HEK293 (cell line): Measurements from ENCODE around the gene TMC6.
A peak's percentile ranks its signal among the peaks of the same experiment; 100 is the strongest.

Experiments used
- CTCF ChIA-PET: fragments of 350-600 bp; formaldehyde crosslinking; extraction: SDS; loops from one replicate; lab custom pipeline; 2021; ENCODE audit warnings: antibody characterized with exemption; lab: Yijun Ruan, JAX
- POLR2A ChIA-PET: fragments of 300-600 bp; formaldehyde crosslinking; extraction: SDS; loops from one replicate; lab custom pipeline; 2020; ENCODE audit warnings: antibody characterized with exemption, inconsistent platforms; lab: Yijun Ruan, JAX
- H3K27ac ChIP-seq: fragments of 200-500 bp; sonication (Bioruptor generic); 2 replicates; pipeline ENCODE4 v1.5.1; 2014; ENCODE audit warnings: low read depth, low read length, control low read depth, inconsistent platforms; ENCODE audit errors: extremely low read depth
- H3K36me3 ChIP-seq, 2 experiments: fragments of 200-500 bp in 1 of 2; sonication (Bioruptor generic) in 1 of 2; 1 replicate in 1 of 2; 2 replicates in 1 of 2; pipeline ENCODE4 v1.5.1; 2014 to 2017; ENCODE audit warnings: inconsistent platforms in 2 of 2, low read length in 2 of 2; ENCODE audit not compliant: control insufficient read depth in 2 of 2, insufficient read depth in 1 of 2
- H3K4me1 ChIP-seq: fragments of 200-500 bp; sonication (Bioruptor generic); 2 replicates; pipeline ENCODE4 v1.5.1; 2014; ENCODE audit warnings: mild to moderate bottlenecking, low read length, inconsistent platforms; ENCODE audit not compliant: control insufficient read depth, insufficient read depth
- H3K4me3 ChIP-seq: 2 replicates; pipeline ENCODE4 v1.5.1; 2011; ENCODE audit warnings: low read depth, mild to moderate bottlenecking, control low read depth, low read length, moderate library complexity
- H3K9me3 ChIP-seq: fragments of 200-500 bp; sonication (Bioruptor generic); 2 replicates; pipeline ENCODE4 v1.5.1; 2014; ENCODE audit warnings: low read depth, low read length, inconsistent platforms; ENCODE audit not compliant: control insufficient read depth, insufficient read depth
- BCL11B ChIP-seq: fragments of 450-650 bp; formaldehyde crosslinking; IDR thresholded peaks from 2 replicates; pipeline ENCODE4 v1.5.1; 2016; ENCODE audit warnings: low read depth, missing biosample characterization, missing genetic modification characterization
- MEIS1 ChIP-seq: sonication (generic); formaldehyde crosslinking; IDR thresholded peaks from 2 replicates; pipeline ENCODE4 v1.8.1; 2022; ENCODE audit warnings: missing genetic modification reagents, mild to moderate bottlenecking, borderline replicate concordance
- SCRT1 ChIP-seq: fragments of 450-650 bp; formaldehyde crosslinking; IDR thresholded peaks from 2 replicates; pipeline ENCODE4 v1.5.1; 2016; ENCODE audit warnings: missing biosample characterization, missing genetic modification characterization, borderline replicate concordance
- SCRT2 ChIP-seq: fragments of 450-650 bp; formaldehyde crosslinking; IDR thresholded peaks from 2 replicates; pipeline ENCODE4 v1.5.1; 2016; ENCODE audit warnings: missing biosample characterization, missing genetic modification characterization
- ZBTB17 ChIP-seq: fragments of 450-650 bp; formaldehyde crosslinking; IDR thresholded peaks from 2 replicates; pipeline ENCODE4 v1.5.1; 2016; ENCODE audit warnings: missing biosample characterization, missing genetic modification characterization
- ZBTB21 ChIP-seq: fragments of 450-650 bp; formaldehyde crosslinking; IDR thresholded peaks from 2 replicates; pipeline ENCODE4 v1.5.1; 2017; ENCODE audit warnings: missing biosample characterization, missing genetic modification characterization
- ZBTB48 ChIP-seq: fragments of 450-650 bp; formaldehyde crosslinking; IDR thresholded peaks from 2 replicates; pipeline ENCODE4 v1.5.1; 2016; ENCODE audit warnings: missing biosample characterization, missing genetic modification characterization
- ZFP69B ChIP-seq: fragments of 450-650 bp; formaldehyde crosslinking; IDR thresholded peaks from 2 replicates; pipeline ENCODE4 v1.5.1; 2016; ENCODE audit warnings: missing biosample characterization, missing genetic modification characterization
- ZNF140 ChIP-seq: fragments of 450-650 bp; formaldehyde crosslinking; IDR thresholded peaks from 2 replicates; pipeline ENCODE4 v1.5.1; 2016; ENCODE audit warnings: missing biosample characterization, missing genetic modification characterization
- ZNF19 ChIP-seq: fragments of 450-650 bp; formaldehyde crosslinking; IDR thresholded peaks from 2 replicates; pipeline ENCODE4; 2016; ENCODE audit warnings: missing biosample characterization, missing genetic modification characterization, low read depth
- ZNF416 ChIP-seq: fragments of 450-650 bp; formaldehyde crosslinking; IDR thresholded peaks from 2 replicates; pipeline ENCODE4 v1.5.1; 2016; ENCODE audit warnings: missing biosample characterization, missing genetic modification characterization
- ZNF596 ChIP-seq: fragments of 450-650 bp; IDR thresholded peaks from 2 replicates; pipeline ENCODE4 v1.5.0; 2018; ENCODE audit warnings: missing biosample characterization, mild to moderate bottlenecking, missing genetic modification characterization, moderate library complexity
- ZNF600 ChIP-seq: fragments of 450-650 bp; formaldehyde crosslinking; IDR thresholded peaks from 2 replicates; pipeline ENCODE4 v1.5.1; 2016; ENCODE audit warnings: missing biosample characterization, missing genetic modification characterization
- ZNF610 ChIP-seq: fragments of 450-650 bp; formaldehyde crosslinking; IDR thresholded peaks from 2 replicates; pipeline ENCODE4 v1.5.1; 2016; ENCODE audit warnings: missing biosample characterization, missing genetic modification characterization, borderline replicate concordance
- ZNF670 ChIP-seq: fragments of 450-650 bp; formaldehyde crosslinking; IDR thresholded peaks from 2 replicates; pipeline ENCODE4 v1.5.1; 2016; ENCODE audit warnings: missing biosample characterization, missing genetic modification characterization, low read depth
- ZNF747 ChIP-seq: fragments of 450-650 bp; formaldehyde crosslinking; IDR thresholded peaks from 2 replicates; pipeline ENCODE4 v1.5.1; 2016; ENCODE audit warnings: missing biosample characterization, missing genetic modification characterization
- ZNF785 ChIP-seq: fragments of 450-650 bp; formaldehyde crosslinking; IDR thresholded peaks from 2 replicates; pipeline ENCODE4 v1.5.1; 2016; ENCODE audit warnings: missing biosample characterization, missing genetic modification characterization
- ZNF792 ChIP-seq: fragments of 450-650 bp; formaldehyde crosslinking; IDR thresholded peaks from 2 replicates; pipeline ENCODE4 v1.5.1; 2016; ENCODE audit warnings: missing biosample characterization, missing genetic modification characterization
- ZNF830 ChIP-seq: fragments of 450-650 bp; IDR thresholded peaks from 2 replicates; pipeline ENCODE4 v1.5.0; 2018; ENCODE audit warnings: missing biosample characterization, missing genetic modification characterization, low read depth, mild to moderate bottlenecking, moderate library complexity
- ZSCAN30 ChIP-seq: fragments of 450-650 bp; IDR thresholded peaks from 2 replicates; pipeline ENCODE4 v1.5.1; 2018; ENCODE audit warnings: missing biosample characterization, mild to moderate bottlenecking, missing genetic modification characterization, moderate library complexity
- TF ChIP-seq, protein P1 (sequence below): fragments of 450-650 bp; formaldehyde crosslinking; IDR thresholded peaks from 2 replicates; pipeline ENCODE4 v1.5.1; 2016; ENCODE audit warnings: missing biosample characterization, missing genetic modification characterization
- TF ChIP-seq, protein P2 (sequence below): sonication (generic); formaldehyde crosslinking; IDR thresholded peaks from 2 replicates; pipeline ENCODE4 v1.8.1; 2022; ENCODE audit warnings: mild to moderate bottlenecking, moderate library complexity, missing genetic modification reagents

Gene TMC6

DNA sequence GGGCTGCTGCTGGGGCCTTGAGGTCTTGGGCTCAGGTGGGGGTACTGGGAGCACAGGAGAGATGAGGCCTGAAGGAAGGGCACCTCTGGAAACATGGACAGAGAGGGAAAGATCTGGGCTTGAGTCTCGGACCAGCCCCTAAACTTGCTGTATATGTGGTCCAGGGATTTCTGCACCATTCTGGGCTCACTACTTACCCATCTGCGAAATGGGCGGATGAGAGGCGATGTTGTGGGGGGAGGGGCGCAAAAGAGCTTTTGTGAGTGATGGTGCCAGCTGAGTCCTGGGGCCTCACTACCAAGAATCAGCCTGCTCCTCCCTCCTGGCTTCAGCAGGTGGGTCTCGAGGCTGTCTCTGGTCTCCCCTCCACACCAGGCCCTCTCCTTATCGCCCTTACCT lies 17.9 kb upstream of the TMC6 start:
- Histone ChIP-seq H3K36me3 (no peaks in the 10 kb centered on the region), H3K4me1 (peaks cover 4% of the 10 kb centered on the region), H3K4me3 (no peak overlapping the region)
- CTCF ChIA-PET, result interaction anchor here (0.6 to 1.1 kb wide), 4 partner anchors 9 to 719 kb away, joined by 3 to 6 read pairs (median 3); no protein-coding TSS in a partner anchor
- POLR2A ChIA-PET, result no interaction called here
- TF ChIP-seq BCL11B (tag by site-specific recombination), result no peak
- no peak for TF ChIP-seq ZNF792 (tag by site-specific recombination)
- TF ChIP-seq ZFP69B (tag by site-specific recombination), result no peak
- TF ChIP-seq ZNF747 (tag by site-specific recombination), result no peak
- no peak for TF ChIP-seq ZNF140 (tag by site-specific recombination)
- TF ChIP-seq ZNF596 (tag by site-specific recombination), result no peak
- TF ChIP-seq, protein P1, sequence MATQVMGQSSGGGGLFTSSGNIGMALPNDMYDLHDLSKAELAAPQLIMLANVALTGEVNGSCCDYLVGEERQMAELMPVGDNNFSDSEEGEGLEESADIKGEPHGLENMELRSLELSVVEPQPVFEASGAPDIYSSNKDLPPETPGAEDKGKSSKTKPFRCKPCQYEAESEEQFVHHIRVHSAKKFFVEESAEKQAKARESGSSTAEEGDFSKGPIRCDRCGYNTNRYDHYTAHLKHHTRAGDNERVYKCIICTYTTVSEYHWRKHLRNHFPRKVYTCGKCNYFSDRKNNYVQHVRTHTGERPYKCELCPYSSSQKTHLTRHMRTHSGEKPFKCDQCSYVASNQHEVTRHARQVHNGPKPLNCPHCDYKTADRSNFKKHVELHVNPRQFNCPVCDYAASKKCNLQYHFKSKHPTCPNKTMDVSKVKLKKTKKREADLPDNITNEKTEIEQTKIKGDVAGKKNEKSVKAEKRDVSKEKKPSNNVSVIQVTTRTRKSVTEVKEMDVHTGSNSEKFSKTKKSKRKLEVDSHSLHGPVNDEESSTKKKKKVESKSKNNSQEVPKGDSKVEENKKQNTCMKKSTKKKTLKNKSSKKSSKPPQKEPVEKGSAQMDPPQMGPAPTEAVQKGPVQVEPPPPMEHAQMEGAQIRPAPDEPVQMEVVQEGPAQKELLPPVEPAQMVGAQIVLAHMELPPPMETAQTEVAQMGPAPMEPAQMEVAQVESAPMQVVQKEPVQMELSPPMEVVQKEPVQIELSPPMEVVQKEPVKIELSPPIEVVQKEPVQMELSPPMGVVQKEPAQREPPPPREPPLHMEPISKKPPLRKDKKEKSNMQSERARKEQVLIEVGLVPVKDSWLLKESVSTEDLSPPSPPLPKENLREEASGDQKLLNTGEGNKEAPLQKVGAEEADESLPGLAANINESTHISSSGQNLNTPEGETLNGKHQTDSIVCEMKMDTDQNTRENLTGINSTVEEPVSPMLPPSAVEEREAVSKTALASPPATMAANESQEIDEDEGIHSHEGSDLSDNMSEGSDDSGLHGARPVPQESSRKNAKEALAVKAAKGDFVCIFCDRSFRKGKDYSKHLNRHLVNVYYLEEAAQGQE, result no peak
- TF ChIP-seq MEIS1 (CRISPR knock-in tag), result no peak
- no peak for TF ChIP-seq ZNF19
- TF ChIP-seq ZSCAN30 (tag by site-specific recombination), result no peak
- no peak for TF ChIP-seq ZNF785 (tag by site-specific recombination)
- no peak for TF ChIP-seq ZNF830 (tag by site-specific recombination)
- no peak for TF ChIP-seq ZNF670 (tag by site-specific recombination)
- TF ChIP-seq ZNF416 (tag by site-specific recombination), result no peak
- TF ChIP-seq ZBTB21 (tag by site-specific recombination), result no peak
- TF ChIP-seq ZNF610 (tag by site-specific recombination), result no peak
- TF ChIP-seq, all 188 proteins: peak for 0
- Histone ChIP-seq H3K9me3 (no peaks in the 10 kb centered on the region), H3K27ac (no peak overlapping the region)

DNA sequence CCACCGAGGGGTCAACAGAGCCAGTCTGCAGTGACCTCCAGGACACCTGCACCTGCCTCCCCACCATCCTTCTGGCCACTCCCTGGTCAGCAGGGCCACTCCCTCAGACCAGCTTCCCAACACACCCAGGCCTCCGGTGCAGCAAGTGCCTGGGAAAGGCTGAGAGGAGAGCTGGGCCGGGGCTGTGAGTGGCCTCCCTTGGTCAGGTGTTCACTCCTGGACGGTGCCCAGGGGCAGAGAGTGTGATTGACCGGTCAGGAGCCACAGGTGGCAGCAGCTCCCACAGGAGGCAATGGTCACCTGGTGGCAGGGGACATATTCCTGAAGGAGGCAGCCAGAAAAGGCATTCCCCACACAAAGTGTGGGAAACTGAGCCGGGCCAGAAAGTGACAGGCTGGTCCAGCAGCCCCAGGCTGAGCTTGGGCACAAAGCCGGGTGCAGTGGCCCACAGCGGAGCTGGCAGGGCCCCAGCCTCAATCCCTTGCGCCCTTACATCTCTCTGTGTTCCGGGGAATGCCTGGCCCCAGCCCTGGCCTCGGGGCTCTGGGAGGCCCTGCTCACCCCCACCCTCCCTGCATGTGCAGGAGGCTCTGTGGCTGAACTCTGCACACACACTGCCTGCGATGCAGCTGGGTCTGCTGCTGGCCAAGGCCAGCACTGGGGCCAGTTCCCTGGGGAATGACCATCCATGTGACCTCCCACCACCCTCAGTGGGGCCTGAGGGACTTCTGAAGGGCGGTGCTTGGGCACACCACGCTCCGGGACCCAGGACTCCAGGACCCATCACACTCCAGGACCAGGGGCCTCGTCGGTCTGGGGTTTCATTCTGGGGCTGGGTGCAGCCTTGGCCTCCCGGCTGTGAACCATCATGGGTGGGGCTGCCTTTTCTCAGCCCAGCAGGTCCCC lies 16.4 kb upstream of the TMC6 start:
- POLR2A ChIA-PET, result interaction anchor here (1.1 to 2.3 kb wide), 5 partner anchors 25 to 42 kb away, joined by 4 to 12 read pairs (median 6); partner anchors contain the start of genes AFMID and TK1
- H3K36me3 ChIP-seq, result no peaks in the 10 kb centered on the region
- TF ChIP-seq, protein P2, sequence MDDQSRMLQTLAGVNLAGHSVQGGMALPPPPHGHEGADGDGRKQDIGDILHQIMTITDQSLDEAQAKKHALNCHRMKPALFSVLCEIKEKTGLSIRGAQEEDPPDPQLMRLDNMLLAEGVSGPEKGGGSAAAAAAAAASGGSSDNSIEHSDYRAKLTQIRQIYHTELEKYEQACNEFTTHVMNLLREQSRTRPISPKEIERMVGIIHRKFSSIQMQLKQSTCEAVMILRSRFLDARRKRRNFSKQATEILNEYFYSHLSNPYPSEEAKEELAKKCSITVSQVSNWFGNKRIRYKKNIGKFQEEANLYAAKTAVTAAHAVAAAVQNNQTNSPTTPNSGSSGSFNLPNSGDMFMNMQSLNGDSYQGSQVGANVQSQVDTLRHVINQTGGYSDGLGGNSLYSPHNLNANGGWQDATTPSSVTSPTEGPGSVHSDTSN (CRISPR knock-in tag), result no peak
- TF ChIP-seq ZNF747 (tag by site-specific recombination) (no peak), SCRT1 (no peak), ZBTB48 (tag by site-specific recombination) (no peak), ZNF600 (tag by site-specific recombination) (peak; percentile 12; the same call in 1 of the 2 replicates), SCRT2 (peak; percentile 90), ZBTB17 (tag by site-specific recombination) (peak; percentile 21; the same call in 1 of the 2 replicates)
- CTCF ChIA-PET, result interaction anchor here (0.6 to 1.6 kb wide), 8 partner anchors 18 to 827 kb away, joined by 3 to 5 read pairs (median 4); partner anchors contain the start of gene TK1
- H3K4me3 ChIP-seq, result no peak overlapping the region
- H3K4me1 ChIP-seq, result peaks cover 4% of the 10 kb centered on the region
- no peaks in the 10 kb centered on the region for H3K9me3 ChIP-seq
- no peak overlapping the region; the same call in 1 of the 2 replicates for H3K27ac ChIP-seq
